ENCODE measurements around the gene RFPL1. TPM values are rescaled to one million over a fixed set of nuclear protein-coding genes. Genes with fewer than 3 reads are reported as not detected.

Gene RFPL1
- total RNA-seq, 4 donors from 2014 or later, result not detected

DNA sequence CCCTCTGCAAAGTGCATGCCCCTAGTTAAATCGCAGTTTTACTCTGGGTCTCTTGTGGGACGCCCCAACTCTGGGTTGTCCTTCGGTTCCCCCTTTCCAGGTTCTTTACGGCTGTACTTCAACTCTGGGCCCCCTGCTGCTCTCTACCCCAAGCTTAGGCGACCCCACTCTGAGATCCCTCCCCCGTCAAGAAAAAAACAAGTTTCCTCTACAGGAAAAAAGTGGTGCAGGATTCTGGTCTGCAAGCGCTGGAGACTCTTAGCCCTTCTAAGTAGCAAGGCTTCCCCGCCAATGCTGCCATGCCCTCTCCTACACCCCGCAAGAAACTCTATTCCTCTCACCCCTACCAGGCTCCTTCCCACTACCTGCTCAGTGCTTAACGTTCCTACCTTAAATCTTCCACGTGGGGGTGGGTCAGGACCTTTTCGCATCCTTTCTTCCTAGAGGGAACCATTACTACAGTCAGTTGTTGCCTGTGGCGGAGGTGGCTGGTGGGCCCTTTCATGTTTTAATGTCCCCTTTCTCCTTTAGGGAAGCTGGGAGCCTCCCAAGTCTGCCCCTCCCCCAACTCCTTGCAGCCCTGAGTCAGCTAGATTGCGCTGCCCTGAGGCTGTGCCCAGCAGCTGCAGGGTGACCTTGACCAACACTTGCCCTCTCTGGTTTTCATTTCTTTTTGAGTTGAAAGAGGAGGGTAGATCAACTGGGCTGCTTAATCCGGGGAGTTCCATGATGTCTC is 43.0 kb downstream of the RFPL1 start:
- intact Hi-C loops (cut with DNase I; ENCODE audit: low total_unique reads), result no loop called here
- 15 to 25% methylated on average over 15 of the region's 15 CpGs for WGBS, 2 donors
- no peak overlapping the region for H3K4me3 ChIP-seq (ENCODE audit: low read depth, poor library complexity, severe bottlenecking)
- DNase-seq (ENCODE audit: low spot score in 2 of 2), result no peak
- TF ChIP-seq POLR2A (IDR thresholded peaks at IDR 0.05), result no peak
- TF ChIP-seq, protein P1, sequence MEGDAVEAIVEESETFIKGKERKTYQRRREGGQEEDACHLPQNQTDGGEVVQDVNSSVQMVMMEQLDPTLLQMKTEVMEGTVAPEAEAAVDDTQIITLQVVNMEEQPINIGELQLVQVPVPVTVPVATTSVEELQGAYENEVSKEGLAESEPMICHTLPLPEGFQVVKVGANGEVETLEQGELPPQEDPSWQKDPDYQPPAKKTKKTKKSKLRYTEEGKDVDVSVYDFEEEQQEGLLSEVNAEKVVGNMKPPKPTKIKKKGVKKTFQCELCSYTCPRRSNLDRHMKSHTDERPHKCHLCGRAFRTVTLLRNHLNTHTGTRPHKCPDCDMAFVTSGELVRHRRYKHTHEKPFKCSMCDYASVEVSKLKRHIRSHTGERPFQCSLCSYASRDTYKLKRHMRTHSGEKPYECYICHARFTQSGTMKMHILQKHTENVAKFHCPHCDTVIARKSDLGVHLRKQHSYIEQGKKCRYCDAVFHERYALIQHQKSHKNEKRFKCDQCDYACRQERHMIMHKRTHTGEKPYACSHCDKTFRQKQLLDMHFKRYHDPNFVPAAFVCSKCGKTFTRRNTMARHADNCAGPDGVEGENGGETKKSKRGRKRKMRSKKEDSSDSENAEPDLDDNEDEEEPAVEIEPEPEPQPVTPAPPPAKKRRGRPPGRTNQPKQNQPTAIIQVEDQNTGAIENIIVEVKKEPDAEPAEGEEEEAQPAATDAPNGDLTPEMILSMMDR (IDR thresholded peaks at IDR 0.05), result no peak

DNA sequence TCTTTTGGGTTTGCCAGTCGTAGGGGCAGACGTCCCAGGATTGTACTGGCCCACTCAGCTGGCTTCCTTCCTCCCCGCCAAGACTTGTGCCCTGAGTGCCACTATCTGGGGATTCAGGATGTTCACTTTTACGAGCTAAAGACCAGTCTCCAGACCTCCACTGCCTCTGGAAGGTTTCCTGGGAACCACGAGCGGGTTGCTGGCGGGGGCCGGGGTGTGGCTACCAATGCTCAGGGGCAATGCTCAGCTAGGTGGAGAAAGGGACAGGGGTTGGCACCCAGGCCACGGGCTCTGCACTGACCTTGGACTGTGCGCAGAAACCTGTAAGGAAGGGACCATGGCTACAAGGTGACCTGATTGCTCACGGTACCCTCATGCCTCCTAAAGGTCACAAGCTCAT is 43.9 kb downstream of the RFPL1 start:
- 73 to 77% methylated on average over 11 of the region's 11 CpGs for WGBS, 2 donors
- no peak for TF ChIP-seq POLR2A (IDR thresholded peaks at IDR 0.05)
- TF ChIP-seq, protein P1 (IDR thresholded peaks at IDR 0.05), result no peak
- intact Hi-C loops (cut with DNase I; ENCODE audit: low total_unique reads), result no loop called here
- H3K4me3 ChIP-seq (ENCODE audit: low read depth, poor library complexity, severe bottlenecking), result no peak overlapping the region
- no peak for DNase-seq (ENCODE audit: low spot score in 2 of 2)

DNA sequence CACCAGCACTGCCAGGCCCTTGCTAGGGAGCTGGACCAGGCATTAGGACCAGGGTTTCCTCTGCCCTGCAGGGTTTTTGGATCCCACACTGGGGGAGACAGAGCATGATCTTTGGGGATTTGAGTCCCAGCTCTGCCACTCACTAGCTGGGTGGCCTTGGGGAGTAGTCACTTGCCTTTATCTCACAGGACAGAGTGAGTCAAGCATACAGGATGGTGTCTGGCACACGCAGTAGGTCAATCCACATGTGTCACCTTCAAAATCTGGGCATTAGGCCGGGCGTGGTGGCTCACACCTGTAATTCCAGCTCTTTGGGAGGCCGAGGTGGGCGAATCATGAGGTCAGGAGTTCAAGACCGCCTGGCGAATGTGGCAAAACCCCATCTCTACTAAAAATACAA is 44.3 kb downstream of the RFPL1 start:
- no peak overlapping the region for H3K4me3 ChIP-seq (ENCODE audit: low read depth, poor library complexity, severe bottlenecking)
- peak in 1 of 2 donors; percentile 72 for DNase-seq (ENCODE audit: low spot score in 2 of 2)
- WGBS, 2 donors, result 94 to 98% methylated on average over 7 of the region's 7 CpGs
- TF ChIP-seq, protein P1 (IDR thresholded peaks at IDR 0.05), result no peak
- no peak for TF ChIP-seq POLR2A (IDR thresholded peaks at IDR 0.05)
- intact Hi-C loops (cut with DNase I; ENCODE audit: low total_unique reads), result no loop called here

DNA sequence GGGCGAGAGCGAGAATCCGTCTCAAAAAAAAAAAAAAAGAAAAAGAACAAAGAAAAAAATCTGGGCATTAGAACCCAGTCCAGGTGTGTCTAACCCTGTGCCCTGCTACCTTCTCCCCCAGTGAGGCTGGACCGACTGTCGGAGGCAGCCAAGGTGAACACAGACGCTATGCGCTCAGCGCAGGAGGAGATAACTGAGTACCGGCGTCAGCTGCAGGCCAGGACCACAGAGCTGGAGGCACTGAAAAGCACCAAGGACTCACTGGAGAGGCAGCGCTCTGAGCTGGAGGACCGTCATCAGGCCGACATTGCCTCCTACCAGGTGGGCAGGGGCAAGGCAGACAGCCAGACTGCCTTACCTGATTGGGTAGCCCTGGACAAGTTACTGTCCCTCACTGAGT is 44.9 kb downstream of the RFPL1 start:
- intact Hi-C loops (cut with DNase I; ENCODE audit: low total_unique reads), result no loop called here
- no peak overlapping the region for H3K4me3 ChIP-seq (ENCODE audit: low read depth, poor library complexity, severe bottlenecking)
- DNase-seq (ENCODE audit: low spot score in 2 of 2), result peak in 1 of 2 donors; percentile 74
- no peak for TF ChIP-seq POLR2A (IDR thresholded peaks at IDR 0.05)
- TF ChIP-seq, protein P1 (IDR thresholded peaks at IDR 0.05), result no peak
- 93% methylated on average over 13 of the region's 13 CpGs for WGBS, 2 donors

DNA sequence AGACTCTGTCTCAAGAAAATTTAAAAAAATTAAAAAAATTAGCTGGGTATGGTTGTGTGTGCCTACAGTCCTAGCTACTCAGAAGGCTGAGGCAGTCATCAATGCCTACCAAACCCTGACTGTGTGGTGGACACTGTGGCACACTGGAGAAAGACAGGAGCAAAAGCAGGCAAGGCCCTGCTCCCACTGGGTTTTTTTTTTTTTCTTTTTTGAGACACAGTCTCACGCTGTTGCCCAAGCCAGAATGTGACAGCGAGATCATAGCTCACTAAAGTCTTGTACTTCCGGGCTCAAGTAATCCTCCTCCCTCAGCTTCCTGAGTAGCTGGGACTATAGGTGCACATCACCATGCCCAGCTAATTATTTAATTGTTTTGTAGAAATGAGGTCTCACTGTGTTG is 46.3 kb downstream of the RFPL1 start:
- DNase-seq (ENCODE audit: low spot score in 2 of 2), result no peak
- intact Hi-C loops (cut with DNase I; ENCODE audit: low total_unique reads), result no loop called here
- H3K4me3 ChIP-seq (ENCODE audit: low read depth, poor library complexity, severe bottlenecking), result no peak overlapping the region
- TF ChIP-seq POLR2A (IDR thresholded peaks at IDR 0.05), result no peak
- TF ChIP-seq, protein P1 (IDR thresholded peaks at IDR 0.05), result no peak
- WGBS, 2 donors, result 96% methylated on average over 3 of the region's 3 CpGs

DNA sequence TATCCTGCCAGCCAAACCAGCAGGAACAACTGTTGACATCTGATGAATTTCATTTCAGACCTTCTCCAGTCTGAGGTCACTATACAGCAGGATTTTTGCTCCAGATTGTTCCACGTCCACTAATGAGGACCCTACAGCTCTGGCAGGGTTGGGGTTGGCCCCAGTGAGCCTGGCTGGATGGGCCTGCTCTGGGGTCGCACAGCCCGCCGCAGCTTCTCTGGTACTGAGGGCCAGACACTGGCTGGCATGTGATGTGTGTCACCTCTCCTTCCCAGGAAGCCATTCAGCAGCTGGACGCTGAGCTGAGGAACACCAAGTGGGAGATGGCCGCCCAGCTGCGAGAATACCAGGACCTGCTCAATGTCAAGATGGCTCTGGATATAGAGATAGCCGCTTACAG is 47.1 kb downstream of the RFPL1 start:
- WGBS, 2 donors, result 82 to 92% methylated on average over 8 of the region's 8 CpGs
- no peak overlapping the region for H3K4me3 ChIP-seq (ENCODE audit: low read depth, poor library complexity, severe bottlenecking)
- DNase-seq (ENCODE audit: low spot score in 2 of 2), result peak in 1 of 2 donors; percentile 58
- no peak for TF ChIP-seq POLR2A (IDR thresholded peaks at IDR 0.05)
- TF ChIP-seq, protein P1 (IDR thresholded peaks at IDR 0.05), result no peak
- intact Hi-C loops (cut with DNase I; ENCODE audit: low total_unique reads), result no loop called here
